PC-9 (cell line): ENCODE measurements around the gene GRWD1. TPM values are rescaled to one million over a fixed set of nuclear protein-coding genes. Genes with fewer than 3 reads are reported as not detected.

Source experiments
- BruUV-seq: library from RNA; stranded (reverse); fragments of 400-500 nt; replicated peaks from 2 replicates; lab custom pipeline; 2021; lab: Mats Ljungman, UMichigan
- CTCF ChIA-PET: fragments of 300-600 bp; sonication (Branson Sonifier 250); formaldehyde crosslinking; loops from one replicate; lab custom pipeline; 2022; ENCODE audit warnings: antibody characterized with exemption; lab: Charles Lee
- POLR2A ChIA-PET: fragments of 300-600 bp; sonication (Branson Sonifier 250); formaldehyde crosslinking; loops from one replicate; lab custom pipeline; 2022; ENCODE audit warnings: antibody characterized with exemption; ENCODE audit not compliant: unreplicated experiment; lab: Charles Lee
- DNase-seq, 2 experiments: peaks; one replicate each; pipeline versions ENCODE4 v3.0.0 to v3.0.0-alpha.2; 2015 to 2022; ENCODE audit warnings: mixed read lengths in 1 of 2
- H2AFZ ChIP-seq: fragments of 200-600 bp; sonication (generic); 2 replicates; pipeline ENCODE4 v1.8.1; 2017; ENCODE audit warnings: antibody characterized with exemption
- H3F3A ChIP-seq: fragments of 200-600 bp; sonication (generic); 2 replicates; pipeline ENCODE4 v1.8.1; 2017; ENCODE audit warnings: antibody characterized with exemption, mild to moderate bottlenecking, low read depth; ENCODE audit not compliant: insufficient read depth
- H3K27ac ChIP-seq: fragments of 200-600 bp; sonication (generic); 2 replicates; pipeline ENCODE4 v1.6.1; 2016; ENCODE audit warnings: mixed run types
- H3K27me3 ChIP-seq: fragments of 200-600 bp; sonication (generic); 2 replicates; pipeline ENCODE4 v1.6.1; 2016; ENCODE audit warnings: low read depth, mixed run types; ENCODE audit not compliant: insufficient read depth
- H3K36me3 ChIP-seq: fragments of 200-600 bp; sonication (generic); 2 replicates; pipeline ENCODE4 v1.6.1; 2016; ENCODE audit warnings: low read depth, mixed run types
- H3K4me1 ChIP-seq: fragments of 200-600 bp; sonication (generic); replicated peaks from 2 replicates; pipeline ENCODE4 v1.6.1; 2016; ENCODE audit warnings: mixed run types; ENCODE audit not compliant: insufficient read depth
- H3K4me2 ChIP-seq: fragments of 200-600 bp; sonication (generic); 2 replicates; pipeline ENCODE4 v1.6.1; 2017; ENCODE audit warnings: mixed run types
- H3K4me3 ChIP-seq: fragments of 200-600 bp; sonication (generic); 2 replicates; pipeline ENCODE4 v1.6.1; 2016; ENCODE audit warnings: mixed run types
- H3K79me2 ChIP-seq: fragments of 200-600 bp; sonication (generic); 2 replicates; pipeline ENCODE4 v1.6.1; 2017; ENCODE audit warnings: low read depth, mixed run types
- H3K9me2 ChIP-seq: fragments of 200-600 bp; sonication (generic); 2 replicates; pipeline ENCODE4 v1.8.1; 2017; ENCODE audit warnings: mild to moderate bottlenecking; ENCODE audit not compliant: insufficient read depth
- H3K9me3 ChIP-seq: fragments of 200-600 bp; sonication (generic); 2 replicates; pipeline ENCODE4 v1.8.1; 2016; ENCODE audit warnings: low read depth; ENCODE audit not compliant: insufficient read depth
- H4K20me1 ChIP-seq: fragments of 200-600 bp; sonication (generic); 2 replicates; pipeline ENCODE4 v1.8.1; 2017; ENCODE audit not compliant: insufficient read depth
- CTCF ChIP-seq: fragments of 200-600 bp; sonication (generic); conservative IDR thresholded peaks from 2 replicates; pipeline ENCODE4 v1.6.1; 2017; ENCODE audit warnings: mixed run types, antibody characterized with exemption, mild to moderate bottlenecking, moderate library complexity
- EZH2 ChIP-seq: fragments of 200-600 bp; sonication (generic); IDR thresholded peaks from 2 replicates; pipeline ENCODE4 v1.8.0; 2017; ENCODE audit warnings: antibody characterized with exemption, low read depth
- intact Hi-C: fragments of 100-400 bp; cut with micrococcal nuclease; formaldehyde crosslinking; loops from one replicate; pipeline ENCODE4 v1.10.0; 2022; ENCODE audit not compliant: unreplicated experiment
- total RNA-seq: library from RNA; stranded (reverse); gene quantifications from 2 replicates; pipeline ENCODE4 v1.2.3, GENCODE V29; 2021

The GRWD1 gene
- total RNA-seq, 1 experiment from 2014 or later = 35.5 TPM

DNA sequence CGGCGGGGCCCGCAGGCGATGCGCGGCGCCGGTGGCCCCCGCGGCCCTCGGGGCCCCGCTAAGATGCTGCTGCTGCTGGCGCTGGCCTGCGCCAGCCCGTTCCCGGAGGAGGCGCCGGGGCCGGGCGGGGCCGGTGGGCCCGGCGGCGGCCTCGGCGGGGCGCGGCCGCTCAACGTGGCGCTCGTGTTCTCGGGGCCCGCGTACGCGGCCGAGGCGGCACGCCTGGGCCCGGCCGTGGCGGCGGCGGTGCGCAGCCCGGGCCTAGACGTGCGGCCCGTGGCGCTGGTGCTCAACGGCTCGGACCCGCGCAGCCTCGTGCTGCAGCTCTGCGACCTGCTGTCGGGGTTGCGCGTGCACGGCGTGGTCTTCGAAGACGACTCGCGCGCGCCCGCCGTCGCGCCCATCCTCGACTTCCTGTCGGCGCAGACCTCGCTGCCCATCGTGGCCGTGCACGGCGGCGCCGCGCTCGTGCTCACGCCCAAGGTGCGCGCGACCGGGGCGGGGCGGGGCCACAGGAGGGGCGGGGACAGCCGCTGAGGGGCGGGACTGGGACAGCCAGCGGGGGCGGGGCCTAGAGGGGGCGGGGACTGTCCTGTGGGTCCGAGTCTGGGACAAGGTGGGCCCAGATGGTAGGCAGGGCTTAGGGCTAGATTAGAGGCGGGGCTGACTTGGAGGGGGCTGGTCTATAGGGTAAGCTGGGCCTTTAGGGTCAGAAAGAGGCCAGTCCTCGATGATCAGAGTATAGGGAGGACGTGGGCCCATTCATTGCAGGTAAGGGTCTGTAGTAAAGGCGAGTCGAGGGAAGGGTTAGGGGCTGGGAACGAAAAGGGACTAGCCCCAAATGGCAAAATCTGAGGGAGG, 47.2 kb upstream of the GRWD1 start:
- H2AFZ ChIP-seq = peak overlapping the region; percentile 89
- H3K9me2 ChIP-seq = no peaks in the 10 kb centered on the region
- peak overlapping the region; percentile 98 for H3K4me2 ChIP-seq
- H3K27ac ChIP-seq = peak overlapping the region; percentile 84
- POLR2A ChIA-PET = no interaction called here
- peaks cover 11% of the 10 kb centered on the region for H3K27me3 ChIP-seq
- no peaks in the 10 kb centered on the region for H3K9me3 ChIP-seq
- H3K79me2 ChIP-seq = peaks cover 47% of the 10 kb centered on the region
- peaks cover 30% of the 10 kb centered on the region for H4K20me1 ChIP-seq
- H3K36me3 ChIP-seq = no peaks in the 10 kb centered on the region
- no TSS peak for BruUV-seq
- peaks cover 50% of the 10 kb centered on the region for H3F3A ChIP-seq
- peak overlapping the region; percentile 95 for H3K4me3 ChIP-seq
- TF ChIP-seq CTCF (no peak), EZH2 (no peak)
- peaks cover 22% of the 10 kb centered on the region for H3K4me1 ChIP-seq
- intact Hi-C loops = loop anchor here (5.0 kb wide), 1 partner anchor 69 kb away; the partner anchor contains the start of gene CYTH2
- peak; percentile 86 to 88 for DNase-seq
- CTCF ChIA-PET = no interaction called here

GRCh38 chr19:48400018-48400742, 45.6 kb upstream of the GRWD1 start:
- H3K4me1 ChIP-seq = peaks cover 24% of the 10 kb centered on the region

More at GRCh38 chr19:48400018-48400742, 45.6 kb upstream of the GRWD1 start:
- POLR2A ChIA-PET = no interaction called here
- peaks cover 62% of the 10 kb centered on the region for H3K79me2 ChIP-seq
- H3K9me3 ChIP-seq = no peaks in the 10 kb centered on the region
- H3K9me2 ChIP-seq = no peaks in the 10 kb centered on the region
- TF ChIP-seq CTCF = no peak
- TF ChIP-seq EZH2 = no peak
- H3F3A ChIP-seq = peaks cover 47% of the 10 kb centered on the region
- CTCF ChIA-PET = no interaction called here
- H3K27me3 ChIP-seq = no peaks in the 10 kb centered on the region
- H2AFZ ChIP-seq = no peak overlapping the region
- peaks cover 33% of the 10 kb centered on the region for H4K20me1 ChIP-seq
- peak overlapping the region; percentile 83 for H3K4me2 ChIP-seq
- peak overlapping the region; percentile 80; the same call in 1 of the 2 replicates for H3K4me3 ChIP-seq
- H3K36me3 ChIP-seq = no peaks in the 10 kb centered on the region
- H3K27ac ChIP-seq = peak overlapping the region; percentile 84; the same call in 1 of the 2 replicates
- peak; percentile 31 to 46 for DNase-seq
- intact Hi-C loops = no loop called here
- BruUV-seq = TSS peak; percentile 45
